Ecto neural progenitor cell (in vitro differentiated cells): ENCODE data around the gene MYADM.
"Not testable (repeated sequence)": the region's sequence is repeated elsewhere in the genome, so short reads cannot be mapped to it uniquely, and the experiment has no call there.

Source experiments
- DNase-seq: peaks from one replicate; pipeline ENCODE4 v3.0.0-alpha.2; 2018; ENCODE audit warnings: low spot score

MYADM gene

GRCh38 chr19:53867225-53868090, at the start of gene MYADM:
MYADM (plus strand) TSS chr19:53867883; CDS start chr19:53873530, 5,647 bp downstream.
- DNase-seq = peak; percentile 100

DNA sequence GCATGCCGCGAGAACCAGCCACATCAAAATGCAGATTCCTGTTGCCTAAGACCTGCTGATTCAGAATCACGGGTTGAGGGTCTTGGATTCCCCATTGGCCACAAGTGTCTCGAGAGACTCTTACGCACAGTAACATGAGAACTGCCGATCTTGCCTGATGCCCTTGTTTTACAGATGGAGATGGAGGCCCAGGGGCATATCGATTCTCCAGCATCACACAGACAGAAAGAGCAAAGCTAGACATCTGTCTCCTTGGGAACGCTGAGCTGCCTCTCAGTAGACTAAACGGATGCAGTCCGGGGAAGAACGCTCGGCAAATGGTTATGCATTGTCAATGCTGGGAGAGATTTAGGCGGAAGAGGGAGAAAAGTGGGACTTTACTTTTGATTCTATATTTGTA, 48.9 kb upstream of the MYADM start:
- DNase-seq = no peak

GRCh38 chr19:53819861-53820260, 47.8 kb upstream of the MYADM start:
- DNase-seq = no peak

GRCh38 chr19:53823380-53824120, 44.1 kb upstream of the MYADM start:
- DNase-seq = no peak

- no peak for DNase-seq
These were observed 43.5 kb upstream of the MYADM start, which contains the start of gene NLRP12 for GRCh38 chr19:53824134-53824611. NLRP12 (minus strand) TSS chr19:53824314; CDS start chr19:53824174, 140 bp downstream.

GRCh38 chr19:53826876-53827275, 40.8 kb upstream of the MYADM start:
- no peak for DNase-seq

DNA sequence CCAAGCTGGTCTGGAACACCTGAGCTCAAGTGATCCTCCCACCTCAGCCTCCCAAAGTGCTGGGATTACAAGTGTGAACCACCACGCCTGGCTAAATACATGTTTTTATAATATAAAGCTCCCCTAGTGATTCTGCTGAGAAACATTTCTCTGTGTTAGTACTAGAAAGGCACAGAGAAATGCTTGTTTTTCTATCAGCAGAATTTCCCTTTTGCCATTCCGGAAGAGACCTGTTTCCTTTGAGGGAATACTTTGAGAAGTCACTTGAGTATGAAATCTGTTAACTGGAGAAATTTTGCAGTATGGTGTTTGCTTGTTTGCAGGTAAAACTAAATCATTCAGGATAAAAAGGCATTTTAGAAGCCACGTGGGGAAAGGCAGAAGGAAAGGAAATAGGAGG, 39.2 kb upstream of the MYADM start:
- DNase-seq = no peak

DNA sequence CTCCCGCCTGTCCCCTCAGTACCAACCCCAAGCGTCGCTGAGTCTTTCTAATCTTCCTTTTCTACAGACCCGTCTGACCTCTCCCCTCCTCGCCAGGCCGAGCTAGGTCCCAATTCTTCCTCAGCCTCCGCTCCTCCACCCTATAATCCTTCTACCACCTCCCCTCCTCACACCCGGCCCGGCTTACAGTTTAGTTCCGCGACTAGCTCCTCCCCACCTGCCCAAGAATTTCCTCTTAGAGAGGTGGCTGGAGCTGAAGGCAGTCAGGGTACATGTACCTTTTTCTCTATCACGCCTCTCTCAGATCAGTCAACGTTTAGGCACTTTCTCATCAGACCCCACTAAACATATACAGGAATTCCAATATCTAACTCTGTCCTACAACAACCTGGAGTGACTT, 34.8 kb upstream of the MYADM start:
- DNase-seq = not testable (repeated sequence)

GRCh38 chr19:53838446-53838845, 29.2 kb upstream of the MYADM start:
- not testable (repeated sequence) for DNase-seq

GRCh38 chr19:53840241-53840640, 27.4 kb upstream of the MYADM start:
- DNase-seq = not testable (repeated sequence)

DNA sequence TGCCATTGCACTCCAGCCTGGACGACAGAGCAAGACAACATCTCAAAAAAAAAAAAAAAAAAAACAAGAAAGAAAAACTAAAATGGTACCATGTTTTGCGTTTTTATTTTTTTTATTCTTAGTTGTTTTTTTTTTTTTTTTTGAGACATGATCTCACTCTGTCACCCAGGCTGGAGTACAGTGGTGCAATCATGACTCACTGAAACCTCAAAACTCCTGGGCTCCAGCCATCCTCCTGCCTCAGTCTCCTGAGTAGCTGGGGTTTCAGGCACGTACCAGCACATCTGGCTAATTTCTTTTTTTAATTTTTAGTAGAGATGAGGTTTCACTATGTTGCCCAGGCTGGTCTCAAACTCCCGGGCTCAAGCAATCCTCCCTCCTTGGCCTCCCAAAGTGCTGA, 26.8 kb upstream of the MYADM start:
- not testable (repeated sequence) for DNase-seq

- DNase-seq = no peak
These were observed 22.8 kb upstream of the MYADM start for GRCh38 chr19:53844849-53845246.

DNA sequence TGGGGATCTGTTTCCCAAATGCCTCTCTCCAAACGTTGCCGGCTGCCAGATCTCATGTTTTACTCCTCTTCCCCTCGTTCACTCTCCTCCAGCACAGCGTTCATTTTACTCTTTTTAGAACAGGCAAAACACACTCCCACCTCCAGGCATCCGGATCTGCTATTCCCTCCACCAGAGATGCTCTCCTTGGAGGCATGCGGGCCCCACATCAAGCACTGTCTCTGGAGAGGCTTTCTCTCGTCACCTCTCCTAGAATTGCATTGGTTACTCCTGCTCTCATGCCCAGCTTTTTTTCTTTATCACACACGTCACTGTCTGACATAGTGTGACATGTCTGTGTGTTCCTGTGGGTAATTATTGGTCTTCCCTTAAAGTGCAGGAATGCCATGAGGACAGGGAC, 20.1 kb upstream of the MYADM start:
- no peak for DNase-seq

DNA sequence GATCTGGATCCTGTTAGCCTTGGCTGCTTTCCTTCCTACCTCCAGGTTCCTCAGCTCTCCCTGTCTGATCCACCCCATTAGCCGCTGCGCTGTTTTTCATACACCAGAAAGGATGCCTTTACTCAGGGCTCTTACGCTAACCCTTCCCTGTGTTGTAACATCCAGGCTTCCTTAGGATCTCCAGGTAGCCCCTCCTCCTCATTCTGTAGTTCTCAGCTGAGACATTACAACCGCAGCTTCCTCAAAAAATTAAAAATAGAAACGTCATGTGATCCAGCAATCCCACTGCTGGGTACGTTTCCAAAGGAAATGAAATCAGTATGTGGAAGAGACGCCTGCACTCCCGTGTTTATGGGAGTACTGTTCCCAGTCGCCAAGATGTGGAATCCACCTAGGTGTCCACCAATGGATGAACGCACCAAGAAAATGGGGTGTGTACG, 18.4 kb upstream of the MYADM start:
- no peak for DNase-seq

- no peak for DNase-seq
These were observed 14.0 kb upstream of the MYADM start for GRCh38 chr19:53853707-53854106.

GRCh38 chr19:53864308-53864836, 3.3 kb upstream of the MYADM start:
- no peak for DNase-seq

- DNase-seq = no peak
These were observed 2.2 kb upstream of the MYADM start for GRCh38 chr19:53865523-53865917.

- DNase-seq = peak; percentile 84
These were observed 1.5 kb upstream of the MYADM start for GRCh38 chr19:53865918-53866864.

DNA sequence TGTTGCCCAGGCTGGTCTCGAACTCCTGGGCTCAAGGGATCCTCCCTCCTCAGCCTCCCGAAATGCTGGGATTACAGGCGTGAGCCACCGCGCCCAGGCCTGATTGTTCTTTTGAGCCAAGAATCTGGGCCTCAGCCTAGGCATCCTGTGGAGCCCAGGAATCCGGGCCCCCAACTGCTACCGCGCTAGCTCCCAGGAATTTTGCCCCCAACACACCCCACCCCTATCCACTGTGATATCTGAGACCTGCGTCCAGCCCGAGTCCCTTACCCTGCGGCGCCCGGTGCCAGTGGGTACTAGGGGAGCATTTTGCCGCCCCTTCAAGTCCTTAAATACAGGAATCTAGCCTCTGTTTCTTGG, 838 bp upstream of the MYADM start:
- DNase-seq = no peak

GRCh38 chr19:53868091-53868891, 608 bp downstream of the MYADM start:
- peak; percentile 79 for DNase-seq
